SW 1271 (cell line): ENCODE results near the gene POLR1G.
"Not testable (repeated sequence)": the region's sequence is repeated elsewhere in the genome, so short reads cannot be mapped to it uniquely, and the experiment has no call there.

ENCODE experiments used
- DNase-seq, 2 experiments: peaks; one replicate each; lab custom pipeline; 2025; lab: John Stamatoyannopoulos, UW

Gene POLR1G

GRCh38 chr19:45400192-45400591, 6.3 kb upstream of the POLR1G start:
- DNase-seq: no peak

GRCh38 chr19:45401815-45402214, 4.6 kb upstream of the POLR1G start:
- DNase-seq: no peak

GRCh38 chr19:45402298-45403061, 4.0 kb upstream of the POLR1G start:
- peak in 1 of 2 experiments; percentile 70 for DNase-seq

GRCh38 chr19:45403272-45403671, 3.2 kb upstream of the POLR1G start:
- no peak for DNase-seq

GRCh38 chr19:45403781-45404556, 2.5 kb upstream of the POLR1G start:
- peak in 1 of 2 experiments; percentile 46 for DNase-seq

- peak; percentile 79 to 82 for DNase-seq
Measured at GRCh38 chr19:45404557-45405434, 1.6 kb upstream of the POLR1G start, which contains the start of gene PPP1R13L. TSS of gene PPP1R13L (minus strand) at chr19:45405069. CDS start at chr19:45398318, 6,751 bp downstream.

GRCh38 chr19:45405435-45406225, 814 bp upstream of the POLR1G start:
- DNase-seq: peak; percentile 79 to 89

- no peak for DNase-seq
Measured at GRCh38 chr19:45407091-45407375, 589 bp downstream of the POLR1G start.

- not testable (repeated sequence) for DNase-seq
Measured at GRCh38 chr19:45407585-45407984, 1.1 kb downstream of the POLR1G start.

- no peak for DNase-seq
Measured at GRCh38 chr19:45408121-45408520, 1.7 kb downstream of the POLR1G start.

- DNase-seq: no peak
Measured at GRCh38 chr19:45408830-45409556, 2.5 kb downstream of the POLR1G start.

GRCh38 chr19:45409557-45409920, 3.1 kb downstream of the POLR1G start:
- DNase-seq: no peak

GRCh38 chr19:45410330-45410729, 3.9 kb downstream of the POLR1G start:
- not testable (repeated sequence) for DNase-seq

GRCh38 chr19:45413497-45413896, 7.1 kb downstream of the POLR1G start:
- no peak for DNase-seq

GRCh38 chr19:45414468-45414867, 8.0 kb downstream of the POLR1G start:
- DNase-seq: no peak

GRCh38 chr19:45417151-45417550, 10.7 kb downstream of the POLR1G start:
- DNase-seq: no peak

- no peak for DNase-seq
Measured at GRCh38 chr19:45418802-45419201, 12.4 kb downstream of the POLR1G start.

- DNase-seq: no peak
Measured at GRCh38 chr19:45419396-45419795, 13.0 kb downstream of the POLR1G start.

- no peak for DNase-seq
Measured at GRCh38 chr19:45419895-45420294, 13.5 kb downstream of the POLR1G start.

- DNase-seq: no peak
Measured at GRCh38 chr19:45420356-45420755, 13.9 kb downstream of the POLR1G start.

- DNase-seq: no peak
Measured at GRCh38 chr19:45420871-45421270, 14.4 kb downstream of the POLR1G start.
